DND-41 (cell line): ENCODE data around the gene GCN1.

Experiments
- ATAC-seq: fragments of 200-7000 bp; cut with Tn5 transposase; 3 replicates; pipeline ENCODE4 v1.9.1; 2021; ENCODE audit warnings: low read depth; ENCODE audit not compliant: insufficient read depth
- DNase-seq: peaks from one replicate; pipeline ENCODE4 v3.0.0-alpha.2; 2020
- H2AFZ ChIP-seq: 2 replicates; pipeline ENCODE4 v1.6.0; 2012; ENCODE audit warnings: low read depth, low read length
- H3K27ac ChIP-seq: 2 replicates; pipeline ENCODE4 v1.5.1; 2012; ENCODE audit warnings: low read length, inconsistent platforms
- H3K27me3 ChIP-seq: fragments of 200-600 bp; sonication (generic); 2 replicates; pipeline ENCODE4 v1.6.0; 2012; ENCODE audit warnings: low read length, mild to moderate bottlenecking, inconsistent platforms; ENCODE audit not compliant: insufficient read depth, poor library complexity
- H3K36me3 ChIP-seq: 2 replicates; pipeline ENCODE4 v1.5.1; 2012; ENCODE audit warnings: low read length, inconsistent platforms; ENCODE audit not compliant: insufficient read depth
- H3K4me1 ChIP-seq: 2 replicates; pipeline ENCODE4 v1.5.1; 2012; ENCODE audit warnings: mild to moderate bottlenecking, low read length; ENCODE audit not compliant: insufficient read depth
- H3K4me2 ChIP-seq: 2 replicates; pipeline ENCODE4 v1.6.0; 2012; ENCODE audit warnings: mild to moderate bottlenecking, moderate library complexity, low read length, inconsistent platforms; ENCODE audit not compliant: insufficient read depth
- H3K4me3 ChIP-seq, 2 experiments: fragments of 200-600 bp in 1 of 2; shearing (Covaris generic) in 1 of 2; 2 replicates each; pipeline ENCODE4 v1.5.1; 2012 to 2016; ENCODE audit warnings: inconsistent platforms in 2 of 2, low read length in 2 of 2, mild to moderate bottlenecking in 2 of 2, low read depth in 1 of 2, moderate library complexity in 1 of 2
- H3K79me2 ChIP-seq: 2 replicates; pipeline ENCODE4 v1.6.0; 2012; ENCODE audit warnings: low read length, inconsistent platforms; ENCODE audit not compliant: insufficient read depth
- H3K9ac ChIP-seq: 2 replicates; pipeline ENCODE4 v1.6.0; 2012; ENCODE audit warnings: low read depth, mild to moderate bottlenecking, inconsistent platforms, low read length, moderate library complexity
- H3K9me3 ChIP-seq: 2 replicates; pipeline ENCODE4 v1.5.1; 2012; ENCODE audit warnings: low read length, moderate library complexity, mild to moderate bottlenecking, inconsistent platforms; ENCODE audit not compliant: insufficient read depth, severe bottlenecking
- H4K20me1 ChIP-seq: 2 replicates; pipeline ENCODE4 v1.6.0; 2012; ENCODE audit warnings: low read length; ENCODE audit not compliant: insufficient read depth
- CTCF ChIP-seq: IDR thresholded peaks from 2 replicates; pipeline ENCODE4 v1.5.1; 2012; ENCODE audit warnings: borderline replicate concordance, low read length, moderate library complexity, mild to moderate bottlenecking; ENCODE audit not compliant: poor library complexity, severe bottlenecking; ENCODE audit errors: extremely low read depth
- EZH2 ChIP-seq: IDR thresholded peaks from 3 replicates; pipeline ENCODE4 v1.6.1; 2012; ENCODE audit warnings: borderline replicate concordance, low read depth, mild to moderate bottlenecking, moderate library complexity, low read length, inconsistent platforms; ENCODE audit not compliant: severe bottlenecking

GCN1 gene

GRCh38 chr12:120235369-120236323, 41.1 kb upstream of the GCN1 start:
- Histone ChIP-seq H3K79me2 (no peaks in the 10 kb centered on the region), H3K4me3 (no peak overlapping the region), H2AFZ (no peak overlapping the region), H3K4me1 (peaks cover 12% of the 10 kb centered on the region), H3K27me3 (no peaks in the 10 kb centered on the region), H4K20me1 (peaks cover 18% of the 10 kb centered on the region), H3K9ac (no peak overlapping the region), H3K27ac (no peak overlapping the region), H3K4me2 (no peak overlapping the region), H3K36me3 (no peaks in the 10 kb centered on the region), H3K9me3 (no peaks in the 10 kb centered on the region)
- DNase-seq, result no peak
- ATAC-seq, result 0 out of 3 replicates have a peak, but pooled peaks have one; percentile 25
- TF ChIP-seq EZH2 (no peak), CTCF (peak; percentile 38)

- Histone ChIP-seq H3K9me3 (no peaks in the 10 kb centered on the region), H3K4me2 (no peak overlapping the region), H2AFZ (no peak overlapping the region), H3K27ac (no peak overlapping the region), H3K9ac (no peak overlapping the region), H3K79me2 (no peaks in the 10 kb centered on the region), H3K4me3 (no peak overlapping the region), H3K27me3 (no peaks in the 10 kb centered on the region), H4K20me1 (peaks cover 13% of the 10 kb centered on the region), H3K4me1 (peaks cover 20% of the 10 kb centered on the region), H3K36me3 (no peaks in the 10 kb centered on the region)
- DNase-seq (no peak), ATAC-seq (no peak)
- TF ChIP-seq CTCF, result peak; percentile 18
- no peak for TF ChIP-seq EZH2
Measured at GRCh38 chr12:120234643-120235368, 40.3 kb upstream of the GCN1 start.

GRCh38 chr12:120231316-120232011, 36.9 kb upstream of the GCN1 start:
- peaks cover 7% of the 10 kb centered on the region; the same call in 1 of the 2 replicates for H4K20me1 ChIP-seq
- no peaks in the 10 kb centered on the region for H3K9me3 ChIP-seq
- H2AFZ ChIP-seq, result peak overlapping the region; percentile 33
- 0 out of 2 replicates have a peak overlapping the region, but pooled peaks have one; percentile 3 for H3K4me2 ChIP-seq
- H3K27ac ChIP-seq, result peak overlapping the region; percentile 37
- no peak for TF ChIP-seq EZH2
- TF ChIP-seq CTCF, result no peak
- H3K4me1 ChIP-seq, result peaks cover 33% of the 10 kb centered on the region
- ATAC-seq (peak; percentile 73), DNase-seq (peak; percentile 76)
- H3K27me3 ChIP-seq, result no peaks in the 10 kb centered on the region
- H3K9ac ChIP-seq, result no peak overlapping the region
- H3K4me3 ChIP-seq, result no peak overlapping the region
- H3K79me2 ChIP-seq, result no peaks in the 10 kb centered on the region
- no peaks in the 10 kb centered on the region for H3K36me3 ChIP-seq
